NCI-H1417 (cell line): ENCODE data around the gene FFAR1.
A peak's percentile ranks its signal among the peaks of the same experiment; 100 is the strongest.
"Not testable (repeated sequence)": the region's sequence is repeated elsewhere in the genome, so short reads cannot be mapped to it uniquely, and the experiment has no call there.

ENCODE experiments used
- DNase-seq, 3 experiments: peaks; one replicate each; lab custom pipeline; 2025; lab: John Stamatoyannopoulos, UW

FFAR1 gene

GRCh38 chr19:35362261-35363000, 14.7 kb downstream of the FFAR1 start:
- DNase-seq = no peak

- no peak for DNase-seq
Measured at GRCh38 chr19:35363001-35363590, 15.4 kb downstream of the FFAR1 start.

GRCh38 chr19:35363711-35364425, 16.2 kb downstream of the FFAR1 start:
- DNase-seq = no peak

- no peak for DNase-seq
Measured at GRCh38 chr19:35365303-35365702, 17.6 kb downstream of the FFAR1 start.

GRCh38 chr19:35368378-35368777, 20.7 kb downstream of the FFAR1 start:
- DNase-seq = no peak

- no peak for DNase-seq
Measured at GRCh38 chr19:35369522-35369921, 21.8 kb downstream of the FFAR1 start.

GRCh38 chr19:35370722-35371121, 23.0 kb downstream of the FFAR1 start, which contains the start of gene GPR42:
TSS of gene GPR42 (plus strand) at chr19:35371068. CDS start at chr19:35371360, 292 bp downstream.
- no peak for DNase-seq

- no peak for DNase-seq
Measured at GRCh38 chr19:35373492-35373891, 25.8 kb downstream of the FFAR1 start.

- DNase-seq = not testable (repeated sequence)
Measured at GRCh38 chr19:35374031-35374430, 26.3 kb downstream of the FFAR1 start.

- peak in 1 of 3 experiments; percentile 11 for DNase-seq
Measured at GRCh38 chr19:35375505-35376307, 28.0 kb downstream of the FFAR1 start.

- no peak for DNase-seq
Measured at GRCh38 chr19:35377656-35378055, 30.0 kb downstream of the FFAR1 start.

- no peak for DNase-seq
Measured at GRCh38 chr19:35378356-35378755, 30.7 kb downstream of the FFAR1 start.

GRCh38 chr19:35379545-35379944, 31.8 kb downstream of the FFAR1 start:
- not testable (repeated sequence) for DNase-seq

GRCh38 chr19:35379992-35380391, 32.3 kb downstream of the FFAR1 start:
- DNase-seq = no peak

- no peak for DNase-seq
Measured at GRCh38 chr19:35380450-35381124, 32.9 kb downstream of the FFAR1 start.

GRCh38 chr19:35381318-35381717, 33.6 kb downstream of the FFAR1 start:
- DNase-seq = no peak

GRCh38 chr19:35381926-35382325, 34.2 kb downstream of the FFAR1 start:
- DNase-seq = no peak

GRCh38 chr19:35383536-35383935, 35.8 kb downstream of the FFAR1 start:
- no peak for DNase-seq

GRCh38 chr19:35388277-35389054, 40.8 kb downstream of the FFAR1 start:
- DNase-seq = no peak

GRCh38 chr19:35389192-35389861, 41.6 kb downstream of the FFAR1 start:
- DNase-seq = no peak
